ENCODE data around the gene GDF9.

Gene GDF9

GRCh38 chr5:132866342-132867045 is at the start of gene GDF9, which contains the start of gene UQCRQ:
Gene GDF9 (minus strand): TSS chr5:132866469. CDS start chr5:132864533, 1,936 bp downstream.
Gene UQCRQ (plus strand): TSS chr5:132866642. CDS start chr5:132866882, 240 bp downstream.
- ATAC-seq: peak; percentile 99

- ATAC-seq: no peak
Observed at GRCh38 chr5:132915681-132916080, 49.4 kb upstream of the GDF9 start.

- no peak for ATAC-seq
Observed at GRCh38 chr5:132909702-132910101, 43.4 kb upstream of the GDF9 start.

- no peak for ATAC-seq
Observed at GRCh38 chr5:132907161-132907560, 40.9 kb upstream of the GDF9 start.

GRCh38 chr5:132905938-132906337 is 39.7 kb upstream of the GDF9 start:
- ATAC-seq: no peak

- no peak for ATAC-seq
Observed at GRCh38 chr5:132901730-132902129, 35.5 kb upstream of the GDF9 start.

GRCh38 chr5:132901036-132901435 is 34.8 kb upstream of the GDF9 start:
- ATAC-seq: no peak

- ATAC-seq: no peak
Observed at GRCh38 chr5:132898094-132898493, 31.8 kb upstream of the GDF9 start.

- no peak for ATAC-seq
Observed at GRCh38 chr5:132896685-132897084, 30.4 kb upstream of the GDF9 start.

- ATAC-seq: no peak
Observed at GRCh38 chr5:132895719-132896305, 29.5 kb upstream of the GDF9 start.

- ATAC-seq: no peak
Observed at GRCh38 chr5:132890817-132891216, 24.5 kb upstream of the GDF9 start.

GRCh38 chr5:132889501-132889900 is 23.2 kb upstream of the GDF9 start:
- no peak for ATAC-seq

- ATAC-seq: no peak
Observed at GRCh38 chr5:132887283-132887682, 21.0 kb upstream of the GDF9 start.

GRCh38 chr5:132886064-132886823 is 20.0 kb upstream of the GDF9 start:
- ATAC-seq: no peak

- no peak for ATAC-seq
Observed at GRCh38 chr5:132884548-132884947, 18.3 kb upstream of the GDF9 start.

- ATAC-seq: peak in 1 of 2 donors; percentile 53
Observed at GRCh38 chr5:132883261-132883834, 17.1 kb upstream of the GDF9 start.

- ATAC-seq: no peak
Observed at GRCh38 chr5:132877938-132878337, 11.7 kb upstream of the GDF9 start.

GRCh38 chr5:132877466-132877865 is 11.2 kb upstream of the GDF9 start:
- no peak for ATAC-seq

GRCh38 chr5:132876020-132876759 is 9.9 kb upstream of the GDF9 start:
- ATAC-seq: no peak

GRCh38 chr5:132873930-132874271 is 7.6 kb upstream of the GDF9 start:
- ATAC-seq: no peak

GRCh38 chr5:132873119-132873929 is 7.1 kb upstream of the GDF9 start, which contains the start of gene LEAP2:
Gene LEAP2 (plus strand): TSS chr5:132873668. CDS start chr5:132873695, 27 bp downstream.
- ATAC-seq: no peak

GRCh38 chr5:132872788-132873118 is 6.5 kb upstream of the GDF9 start:
- ATAC-seq: no peak

Data from activated CD4-positive, CD25-positive, alpha-beta regulatory T cell treated with anti-CD3 and anti-CD28 coated beads, Interleukin-2, amount 50 U/mL, for 24 hours (primary cell).